HG02623 (cell line): ENCODE data around the gene ULK4.
"Not testable (repeated sequence)": the region's sequence is repeated elsewhere in the genome, so short reads cannot be mapped to it uniquely, and the experiment has no call there.

Source experiments
- ATAC-seq: cut with Tn5 transposase; IDR thresholded peaks from one replicate; pipeline ENCODE4 v1.9.1; 2021; ENCODE audit warnings: moderate library complexity; ENCODE audit not compliant: unreplicated experiment

The ULK4 gene

GRCh38 chr3:41592753-41593510, 369.0 kb downstream of the ULK4 start:
- no peak for ATAC-seq

- ATAC-seq = no peak
Measured at GRCh38 chr3:41583014-41583413, 378.9 kb downstream of the ULK4 start.

GRCh38 chr3:41581700-41582099, 380.2 kb downstream of the ULK4 start:
- peak; percentile 95 for ATAC-seq

- ATAC-seq = no peak
Measured at GRCh38 chr3:41580274-41580959, 381.5 kb downstream of the ULK4 start.

GRCh38 chr3:41579861-41580260, 382.0 kb downstream of the ULK4 start:
- ATAC-seq = no peak

GRCh38 chr3:41578798-41579197, 383.1 kb downstream of the ULK4 start:
- ATAC-seq = no peak

- no peak for ATAC-seq
Measured at GRCh38 chr3:41575724-41576123, 386.2 kb downstream of the ULK4 start.

GRCh38 chr3:41574900-41575299, 387.0 kb downstream of the ULK4 start:
- ATAC-seq = no peak

GRCh38 chr3:41573591-41573990, 388.3 kb downstream of the ULK4 start:
- ATAC-seq = no peak

GRCh38 chr3:41572092-41572491, 389.8 kb downstream of the ULK4 start:
- ATAC-seq = no peak

GRCh38 chr3:41569632-41570305, 392.1 kb downstream of the ULK4 start:
- no peak for ATAC-seq

- no peak for ATAC-seq
Measured at GRCh38 chr3:41565948-41566514, 395.9 kb downstream of the ULK4 start.

GRCh38 chr3:41565003-41565402, 396.9 kb downstream of the ULK4 start:
- no peak for ATAC-seq

- not testable (repeated sequence) for ATAC-seq
Measured at GRCh38 chr3:41556245-41556644, 405.7 kb downstream of the ULK4 start.

GRCh38 chr3:41532976-41533375, 428.9 kb downstream of the ULK4 start:
- ATAC-seq = no peak

- no peak for ATAC-seq
Measured at GRCh38 chr3:41526995-41527573, 434.8 kb downstream of the ULK4 start.

GRCh38 chr3:41525303-41526064, 436.4 kb downstream of the ULK4 start:
- ATAC-seq = no peak

- ATAC-seq = no peak
Measured at GRCh38 chr3:41523897-41524296, 438.0 kb downstream of the ULK4 start.

- ATAC-seq = peak; percentile 72
Measured at GRCh38 chr3:41522612-41523011, 439.3 kb downstream of the ULK4 start.

- no peak for ATAC-seq
Measured at GRCh38 chr3:41521010-41521655, 440.8 kb downstream of the ULK4 start.
